HCT116 (cell line): ENCODE measurements around the gene TSHZ1. TPM values are rescaled to one million over a fixed set of nuclear protein-coding genes. Genes with fewer than 3 reads are reported as not detected.

ENCODE experiments used
- ATAC-seq: fragments of 200-7000 bp; cut with Tn5 transposase; 2 replicates; pipeline ENCODE4 v1.9.1; 2020; ENCODE audit warnings: mild to moderate bottlenecking, moderate library complexity
- BruUV-seq: library from RNA; stranded (reverse); fragments of 400-500 nt; replicated peaks from 2 replicates; lab custom pipeline; 2021; lab: Mats Ljungman, UMichigan
- CTCF ChIA-PET: fragments of 300-600 bp; sonication (Branson Sonifier 250); formaldehyde crosslinking; loops from one replicate; lab custom pipeline; 2021; ENCODE audit warnings: antibody characterized with exemption; lab: Charles Lee
- POLR2A ChIA-PET: fragments of 300-600, 350-600 bp; sonication (Branson Sonifier 250); formaldehyde crosslinking; loops from one replicate; lab custom pipeline; 2021; ENCODE audit warnings: antibody characterized with exemption; lab: Charles Lee
- RAD21 ChIA-PET, 2 experiments: fragments of 300-600 bp; sonication (Branson Sonifier 250); formaldehyde crosslinking; loops; one replicate each; lab custom pipeline; 2023; ENCODE audit warnings: low total read pairs in 2 of 2; ENCODE audit not compliant: uncharacterized antibody in 2 of 2, unreplicated experiment in 2 of 2, low non-redundant PET in 1 of 2; lab: Charles Lee
- DNase-seq: peaks from one replicate; pipeline ENCODE4 v3.0.0-alpha.2; 2010; ENCODE audit warnings: low read depth, low spot score
- H2AFZ ChIP-seq: fragments of 200-600 bp; shearing (Covaris generic), sonication (generic); 2 replicates; pipeline ENCODE4 v1.6.1; 2017; ENCODE audit warnings: low read depth, mixed run types, mixed read lengths, antibody characterized with exemption, low read length; ENCODE audit not compliant: poor library complexity, severe bottlenecking
- H3K27ac ChIP-seq: 2 replicates; pipeline ENCODE4 v1.5.1; 2012; ENCODE audit warnings: low read depth, low read length
- H3K27me3 ChIP-seq: fragments of 200-600 bp; sonication (generic); 2 replicates; pipeline ENCODE4 v1.6.1; 2016; ENCODE audit warnings: mixed run types, low read length, mixed read lengths; ENCODE audit not compliant: insufficient read depth
- H3K36me3 ChIP-seq, 2 experiments: fragments of 200-500 bp in 1 of 2; fragments of 200-600 bp in 1 of 2; sonication (Bioruptor generic) in 1 of 2; sonication (generic) in 1 of 2; 2 replicates each; pipeline versions ENCODE4 v1.5.1 to v1.6.1; 2014 to 2016; ENCODE audit warnings: low read length in 2 of 2, inconsistent platforms in 1 of 2, mixed read lengths in 1 of 2, mixed run types in 1 of 2; ENCODE audit not compliant: insufficient read depth in 2 of 2, control insufficient read depth in 1 of 2
- H3K4me1 ChIP-seq, 2 experiments: fragments of 200-600 bp in 1 of 2; sonication (generic) in 1 of 2; 2 replicates each; pipeline versions ENCODE4 v1.5.1 to v1.6.1; 2012 to 2017; ENCODE audit warnings: low read length in 2 of 2, inconsistent platforms in 1 of 2, mild to moderate bottlenecking in 1 of 2, mixed read lengths in 1 of 2, mixed run types in 1 of 2, moderate library complexity in 1 of 2; ENCODE audit not compliant: insufficient read depth in 2 of 2, control insufficient read depth in 1 of 2
- H3K4me2 ChIP-seq: fragments of 200-600 bp; sonication (generic); 2 replicates; pipeline ENCODE4 v1.6.1; 2017; ENCODE audit warnings: mixed run types, low read length, mixed read lengths
- H3K4me3 ChIP-seq, 2 experiments: fragments of 200-600 bp in 1 of 2; sonication (generic) in 1 of 2; replicated peaks in 1 of 2; 2 replicates each; pipeline ENCODE4 v1.5.1; 2011 to 2016; ENCODE audit warnings: low read length in 2 of 2, control low read depth in 1 of 2, low read depth in 1 of 2, mild to moderate bottlenecking in 1 of 2, mixed read lengths in 1 of 2, mixed run types in 1 of 2
- H3K79me2 ChIP-seq: fragments of 200-600 bp; sonication (generic); 2 replicates; pipeline ENCODE4 v1.6.1; 2017; ENCODE audit warnings: mild to moderate bottlenecking, mixed run types, low read length, moderate library complexity, mixed read lengths; ENCODE audit not compliant: insufficient read depth
- H3K9ac ChIP-seq: fragments of 200-600 bp; sonication (generic); 2 replicates; pipeline ENCODE4 v1.6.1; 2016; ENCODE audit warnings: low read length, mixed read lengths
- H3K9me2 ChIP-seq: fragments of 200-600 bp; sonication (generic), shearing (Covaris generic); 2 replicates; pipeline ENCODE4 v1.6.1; 2017; ENCODE audit warnings: mixed run types, mild to moderate bottlenecking, moderate library complexity; ENCODE audit not compliant: insufficient read depth
- H3K9me3 ChIP-seq, 2 experiments: fragments of 200-500 bp in 1 of 2; fragments of 200-600 bp in 1 of 2; sonication (Bioruptor generic) in 1 of 2; sonication (generic) in 1 of 2; 2 replicates each; pipeline ENCODE4 v1.6.1; 2014 to 2017; ENCODE audit warnings: low read length in 2 of 2, mixed read lengths in 2 of 2, inconsistent platforms in 1 of 2, low read depth in 1 of 2, mild to moderate bottlenecking in 1 of 2, mixed run types in 1 of 2, moderate library complexity in 1 of 2; ENCODE audit not compliant: control insufficient read depth in 1 of 2, insufficient read depth in 1 of 2
- H4K20me1 ChIP-seq: fragments of 200-600 bp; sonication (generic), shearing (Covaris generic); 2 replicates; pipeline ENCODE4 v1.6.1; 2017; ENCODE audit warnings: mixed run types, mild to moderate bottlenecking, moderate library complexity; ENCODE audit not compliant: insufficient read depth
- ATF3 ChIP-seq: IDR thresholded peaks from 2 replicates; pipeline ENCODE4 v1.6.1; 2012
- CEBPB ChIP-seq: IDR thresholded peaks from 2 replicates; pipeline ENCODE4 v1.6.1; 2012; ENCODE audit warnings: low read depth
- EGR1 ChIP-seq: IDR thresholded peaks from 2 replicates; pipeline ENCODE4 v1.6.1; 2012; ENCODE audit warnings: low read depth
- ELF1 ChIP-seq: IDR thresholded peaks from 2 replicates; pipeline ENCODE4 v1.6.1; 2012; ENCODE audit warnings: low read depth, borderline replicate concordance
- EZH2 ChIP-seq: fragments of 200-600 bp; sonication (generic); IDR thresholded peaks from 2 replicates; pipeline ENCODE4 v1.6.1; 2017; ENCODE audit warnings: antibody characterized with exemption, mixed run types
- EZH2phosphoT487 ChIP-seq: fragments of 200-600 bp; IDR thresholded peaks from 2 replicates; pipeline ENCODE4 v1.6.1; 2018; ENCODE audit warnings: antibody characterized with exemption, borderline replicate concordance
- FOSL1 ChIP-seq: IDR thresholded peaks from 2 replicates; pipeline ENCODE4 v1.6.1; 2012; ENCODE audit warnings: low read depth
- YY1 ChIP-seq: IDR thresholded peaks from 2 replicates; pipeline ENCODE4 v1.6.1; 2011; ENCODE audit warnings: low read length, low read depth, moderate library complexity, mild to moderate bottlenecking; ENCODE audit not compliant: insufficient replicate concordance; ENCODE audit errors: extremely low read depth
- ZBTB33 ChIP-seq: IDR thresholded peaks from 2 replicates; pipeline ENCODE4 v1.6.1; 2011; ENCODE audit warnings: mild to moderate bottlenecking, low read length, moderate library complexity; ENCODE audit not compliant: insufficient replicate concordance; ENCODE audit errors: extremely low read depth
- intact Hi-C: fragments of 100-400 bp; cut with micrococcal nuclease; formaldehyde crosslinking; loops from 2 replicates; pipeline ENCODE4 v1.10.0; 2022
- total RNA-seq: library from RNA; stranded (reverse); gene quantifications from one replicate; pipeline ENCODE4 v1.2.1, GENCODE V29; 2021; ENCODE audit not compliant: unreplicated experiment

TSHZ1 gene
- total RNA-seq, 1 experiment from 2014 or later: 5.7 TPM

GRCh38 chr18:75253784-75254183 lies 43.2 kb downstream of the TSHZ1 start:
- Histone ChIP-seq H3K9me3 (no peaks in the 10 kb centered on the region), H3K27me3 (no peaks in the 10 kb centered on the region), H3K4me1 (no peaks in the 10 kb centered on the region), H3K36me3 (no peaks in the 10 kb centered on the region), H3K79me2 (no peaks in the 10 kb centered on the region), H3K27ac (no peak overlapping the region), H3K9me2 (no peaks in the 10 kb centered on the region), H3K9ac (no peak overlapping the region), H3K4me3 (no peak overlapping the region), H3K4me2 (no peak overlapping the region), H4K20me1 (no peaks in the 10 kb centered on the region), H2AFZ (no peak overlapping the region)
- intact Hi-C loops: no loop called here
- ChIA-PET POLR2A (no interaction called here), CTCF (no interaction called here), RAD21 (no interaction called here)
- DNase-seq: no peak
- ATAC-seq: no peak
- TF ChIP-seq EZH2phosphoT487 (no peak), EGR1 (no peak), CEBPB (no peak)
- BruUV-seq: no TSS peak

DNA sequence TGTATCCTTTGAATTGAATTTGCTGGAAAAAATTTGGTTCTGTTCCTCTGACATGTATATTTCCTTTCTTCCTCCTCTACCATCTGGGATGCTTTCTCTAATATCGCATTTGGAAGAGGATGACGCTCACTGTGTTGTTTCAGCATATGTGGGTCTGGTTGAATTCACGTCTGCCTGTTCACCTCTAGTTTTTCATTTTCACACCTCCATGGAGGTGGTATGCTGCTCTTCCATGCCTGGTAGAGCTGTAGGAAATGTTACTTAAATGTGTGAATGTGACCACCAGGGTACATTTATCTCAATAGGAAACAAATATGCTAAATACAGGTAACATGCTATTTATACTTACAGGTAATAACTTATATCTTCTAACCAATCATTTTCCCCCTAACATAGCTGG lies 44.5 kb downstream of the TSHZ1 start:
- TF ChIP-seq EZH2: no peak
- TF ChIP-seq ATF3: no peak
- no peak for TF ChIP-seq ZBTB33
- TF ChIP-seq FOSL1: no peak
- TF ChIP-seq ELF1: no peak
- no peak for TF ChIP-seq YY1
- ChIA-PET RAD21 (no interaction called here), POLR2A (no interaction called here), CTCF (no interaction called here)
- H3K27me3 ChIP-seq: no peaks in the 10 kb centered on the region
- no peaks in the 10 kb centered on the region for H3K36me3 ChIP-seq
- no peaks in the 10 kb centered on the region for H4K20me1 ChIP-seq
- BruUV-seq: no TSS peak
- intact Hi-C loops: no loop called here
- no peak overlapping the region for H3K27ac ChIP-seq
- DNase-seq (no peak), ATAC-seq (no peak)
- H2AFZ ChIP-seq: no peak overlapping the region
- H3K4me3 ChIP-seq: no peak overlapping the region
- H3K4me2 ChIP-seq: no peak overlapping the region
- H3K9me3 ChIP-seq: no peaks in the 10 kb centered on the region
- no peak overlapping the region for H3K9ac ChIP-seq
- H3K4me1 ChIP-seq: no peaks in the 10 kb centered on the region
- no peaks in the 10 kb centered on the region for H3K9me2 ChIP-seq
- H3K79me2 ChIP-seq: no peaks in the 10 kb centered on the region
